HG03575 (cell line): ENCODE results near the gene OR1D5.
"Not testable (repeated sequence)": the region's sequence is repeated elsewhere in the genome, so short reads cannot be mapped to it uniquely, and the experiment has no call there.

ENCODE experiments used
- ATAC-seq: cut with Tn5 transposase; IDR thresholded peaks from one replicate; pipeline ENCODE4 v1.9.1; 2021; ENCODE audit not compliant: unreplicated experiment, insufficient number of reproducible peaks, low FRiP score; ENCODE audit errors: extremely low read depth

Gene OR1D5

GRCh38 chr17:3063507-3063906, at the start of gene OR1D5:
OR1D5 (minus strand) TSS chr17:3063607; CDS start chr17:3063607, 0 bp downstream.
- not testable (repeated sequence) for ATAC-seq

DNA sequence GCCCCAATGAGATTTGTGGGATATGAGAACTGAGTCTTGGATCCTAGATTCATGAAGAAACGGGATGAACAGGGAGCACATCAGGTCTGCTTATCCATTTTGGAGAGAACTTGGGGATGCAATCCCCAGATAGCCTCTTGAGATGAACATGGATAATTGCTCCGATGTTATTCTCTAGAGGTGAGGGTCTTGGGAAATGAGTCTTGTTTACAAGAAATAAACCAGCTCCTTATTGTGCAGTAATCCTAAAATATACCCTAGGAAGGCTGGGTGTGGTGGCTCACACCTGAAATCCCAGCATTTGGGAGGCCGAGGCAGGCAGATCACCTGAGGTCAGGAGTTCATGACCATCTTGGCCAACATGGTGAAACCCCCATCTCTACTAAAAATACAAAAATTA, 40.9 kb upstream of the OR1D5 start, which contains the start of gene OR1D2:
TSS of gene OR1D2 (minus strand) at position 101 of the 400 bp plus-strand sequence. CDS start 11,426 bp downstream, outside the sequence.
- no peak for ATAC-seq

GRCh38 chr17:3073850-3074249, 10.4 kb upstream of the OR1D5 start:
- ATAC-seq, result not testable (repeated sequence)

GRCh38 chr17:3065192-3065591, 1.8 kb upstream of the OR1D5 start:
- ATAC-seq, result not testable (repeated sequence)

GRCh38 chr17:3062824-3063377, 506 bp downstream of the OR1D5 start:
- not testable (repeated sequence) for ATAC-seq

DNA sequence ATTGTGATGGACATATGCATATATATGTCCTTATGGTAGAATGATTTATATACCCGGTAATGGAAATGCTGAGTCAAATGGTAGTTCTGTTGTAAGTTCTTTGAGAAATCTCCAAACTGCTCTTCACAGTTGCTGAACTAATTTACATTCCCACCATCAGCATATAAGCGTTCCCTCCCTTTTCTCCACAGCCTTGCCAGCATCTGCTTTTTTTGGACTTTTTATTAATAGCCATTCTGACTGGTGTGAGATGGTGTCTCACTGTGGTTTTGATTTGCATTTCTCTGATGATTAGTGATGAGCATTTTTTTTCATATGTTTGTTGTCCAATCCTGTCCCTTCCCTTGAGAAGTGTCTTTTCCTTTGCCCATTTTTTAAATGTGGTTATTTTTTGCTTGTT, 8.5 kb downstream of the OR1D5 start:
- ATAC-seq, result not testable (repeated sequence)

GRCh38 chr17:3049705-3050295, 13.6 kb downstream of the OR1D5 start:
- no peak for ATAC-seq

GRCh38 chr17:3048727-3049471, 14.5 kb downstream of the OR1D5 start:
- no peak for ATAC-seq

GRCh38 chr17:3046753-3047152, 16.7 kb downstream of the OR1D5 start:
- ATAC-seq, result no peak

DNA sequence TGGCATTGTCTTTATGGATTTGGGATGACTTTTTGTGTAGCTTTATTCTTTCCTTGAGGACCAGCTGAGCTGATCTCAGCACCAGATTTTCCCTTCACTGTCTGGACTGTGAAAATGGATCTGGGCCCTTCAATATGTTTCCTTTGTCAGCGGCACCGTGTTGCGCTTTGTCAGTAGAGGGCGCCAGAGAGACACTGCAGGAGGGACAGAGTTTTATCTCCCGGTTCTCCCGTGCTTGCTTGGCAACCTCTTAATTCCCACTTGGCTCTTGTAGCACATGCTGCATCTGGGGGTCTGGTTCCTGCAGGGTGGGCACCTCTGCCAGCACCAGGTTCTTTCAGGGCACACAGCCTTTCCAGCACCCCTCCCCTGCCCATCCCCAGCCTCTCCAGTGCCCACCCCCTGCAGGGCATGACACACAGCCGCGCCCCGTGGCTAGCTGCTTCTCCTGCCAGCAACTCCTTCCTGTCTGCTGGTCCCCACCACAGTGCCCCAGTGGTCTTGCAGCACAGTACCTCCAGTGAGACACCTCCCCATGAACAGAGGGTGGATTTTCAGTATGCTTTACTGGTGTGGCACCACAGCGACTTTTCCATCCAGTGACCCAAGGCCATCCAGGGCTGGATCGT, 19.6 kb downstream of the OR1D5 start:
- ATAC-seq, result no peak

- ATAC-seq, result no peak
Measured at GRCh38 chr17:3040882-3041281, 22.5 kb downstream of the OR1D5 start.

GRCh38 chr17:3039736-3040135, 23.7 kb downstream of the OR1D5 start:
- ATAC-seq, result no peak

DNA sequence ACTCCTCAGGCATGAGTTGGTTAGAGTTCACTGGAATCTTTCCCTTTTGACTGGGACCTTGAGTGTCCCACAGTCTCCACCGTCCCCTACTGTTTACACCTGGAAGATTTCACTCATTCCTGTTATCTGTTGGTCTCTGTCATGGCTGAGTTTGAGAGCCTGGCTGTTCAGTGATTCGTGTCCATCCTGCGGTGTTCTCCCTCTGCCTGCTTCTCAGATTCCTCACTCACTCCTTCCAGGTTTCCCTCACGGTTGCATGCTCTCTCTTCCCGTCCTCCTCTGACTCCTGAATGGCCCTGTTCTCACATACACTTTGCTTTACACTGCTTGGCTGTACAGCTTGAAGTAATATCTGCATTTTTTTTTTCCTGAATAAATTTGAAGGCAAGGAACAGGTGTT, 24.5 kb downstream of the OR1D5 start:
- ATAC-seq, result no peak

GRCh38 chr17:3037259-3037658, 26.1 kb downstream of the OR1D5 start:
- ATAC-seq, result no peak

DNA sequence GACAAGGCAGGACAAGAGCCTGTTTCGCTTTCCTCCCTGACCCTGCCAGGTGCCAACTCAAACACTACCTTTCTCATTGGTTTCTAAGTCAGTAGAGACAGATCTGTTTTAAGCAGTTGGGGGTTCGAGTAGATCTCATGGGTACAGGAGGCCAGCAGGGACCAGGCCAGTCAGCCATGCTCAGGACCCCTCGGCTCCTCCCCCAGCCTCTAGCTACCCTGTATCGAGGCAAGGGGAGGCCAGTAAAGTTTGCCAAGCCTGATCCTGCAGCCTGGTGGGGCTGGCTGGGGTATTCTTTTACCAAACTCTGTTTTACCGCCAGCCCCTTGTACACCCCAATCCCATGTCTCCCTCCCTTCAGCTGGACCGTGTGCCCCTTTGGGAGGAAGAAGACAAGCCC, 26.6 kb downstream of the OR1D5 start:
- ATAC-seq, result no peak

DNA sequence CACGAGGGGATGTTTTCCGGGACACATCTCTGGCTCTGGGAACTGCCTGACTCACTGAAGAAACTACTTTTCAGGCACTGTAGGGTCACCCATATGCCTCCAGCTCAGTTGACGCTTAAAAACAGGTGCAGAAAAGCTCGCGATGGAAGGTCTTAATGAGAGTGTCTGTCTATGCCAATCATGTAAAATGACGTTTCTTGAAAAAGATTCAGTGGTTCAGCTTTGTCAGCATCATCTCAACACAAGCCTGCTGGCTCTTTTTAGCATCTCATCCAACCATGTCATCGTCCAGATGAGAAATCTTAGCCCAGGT, 27.5 kb downstream of the OR1D5 start:
- no peak for ATAC-seq

DNA sequence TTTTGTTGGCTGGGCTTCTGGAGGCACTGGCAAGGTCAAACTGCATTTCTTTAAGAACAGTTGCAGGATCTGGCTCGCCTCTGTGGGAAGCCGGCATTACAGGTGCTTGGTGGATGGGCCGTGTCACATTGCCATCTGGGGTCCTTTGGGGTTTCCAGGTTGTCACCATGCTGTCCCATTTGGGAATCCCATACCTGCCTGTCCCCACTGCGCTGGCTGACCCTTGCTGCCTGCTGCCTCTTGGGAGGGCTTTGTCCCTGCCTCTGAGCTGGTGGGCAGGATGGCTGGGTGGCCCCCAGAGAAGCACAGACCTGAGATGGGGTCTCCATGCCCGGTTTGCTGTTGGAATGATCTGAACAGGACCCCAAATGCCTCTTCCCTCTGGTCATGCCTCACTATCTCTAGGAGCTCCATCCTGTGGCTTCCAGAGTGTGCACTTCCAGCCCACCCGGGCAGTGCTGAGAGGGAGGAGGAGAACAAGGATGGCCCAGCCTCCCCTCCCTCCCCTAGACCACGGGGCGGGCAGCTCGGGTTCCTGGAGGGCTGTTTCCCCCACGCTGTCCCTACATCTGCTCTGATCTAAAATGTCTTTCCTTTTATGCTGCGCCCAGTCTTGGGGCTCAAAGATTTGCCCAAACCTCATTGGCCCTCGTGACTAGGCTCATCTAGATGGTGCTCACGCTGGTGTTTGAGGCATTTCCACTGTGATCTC, 28.0 kb downstream of the OR1D5 start:
- no peak for ATAC-seq

DNA sequence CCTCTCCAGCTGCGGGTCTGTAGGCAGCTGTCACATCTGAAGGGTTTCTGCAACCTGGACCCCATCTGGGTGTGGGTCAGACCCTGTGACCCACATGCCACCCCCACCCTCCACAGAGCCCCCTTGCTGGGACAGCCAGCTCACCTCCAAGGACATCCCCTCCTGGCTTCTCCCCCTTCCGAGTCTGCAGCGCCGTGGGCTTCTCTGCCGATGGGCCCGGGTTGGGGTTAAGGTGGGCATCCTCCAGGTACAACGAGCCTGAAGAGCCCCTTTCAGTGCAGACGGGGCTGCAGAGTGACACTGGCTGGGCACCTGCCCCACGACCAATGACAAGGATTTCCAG, 28.9 kb downstream of the OR1D5 start:
- ATAC-seq, result no peak

DNA sequence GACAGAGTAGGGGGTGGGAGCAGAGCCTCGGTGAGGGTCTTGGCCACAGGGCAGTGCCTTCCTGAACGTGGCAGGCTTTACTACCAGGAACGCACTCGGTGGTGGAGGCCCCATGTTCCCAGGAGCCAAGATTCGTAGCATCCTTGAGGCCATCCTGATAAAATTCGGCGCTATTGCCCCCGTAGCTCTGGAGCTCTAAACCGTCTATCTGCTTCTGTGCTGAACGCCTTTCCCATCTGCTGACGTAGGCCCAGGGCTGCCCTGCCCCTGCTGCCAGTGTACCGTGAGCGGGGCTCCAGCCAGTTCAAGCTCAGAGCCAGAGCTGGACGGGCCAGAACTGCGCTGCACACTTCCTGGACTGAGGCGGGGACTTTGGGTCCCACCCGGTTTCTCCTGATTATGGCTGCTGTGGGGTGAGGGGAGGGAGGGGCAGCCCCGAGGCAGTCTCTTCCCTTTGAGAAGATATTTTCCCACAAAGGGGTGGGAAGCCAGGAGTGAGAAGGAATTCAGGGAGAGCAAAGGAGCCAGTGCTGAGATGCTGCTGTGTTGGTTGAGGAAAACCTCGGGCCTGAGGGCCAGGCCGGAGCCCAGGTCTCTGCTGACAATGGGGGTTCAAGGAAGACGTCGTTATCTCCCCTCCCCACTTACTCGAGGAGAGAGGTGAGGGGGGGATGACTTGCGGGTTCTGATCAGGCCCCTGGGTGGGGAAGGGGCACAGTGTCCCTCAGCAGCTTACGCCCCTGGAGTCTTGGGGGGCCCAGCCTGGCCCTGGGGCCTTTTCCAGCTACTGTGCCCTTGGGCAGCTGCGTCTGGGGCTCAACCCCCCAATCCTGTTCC, 29.4 kb downstream of the OR1D5 start:
- no peak for ATAC-seq
